OCI-LY3 (cell line): ENCODE results near the gene PTPRD.

Source experiments
- CTCF ChIP-seq: fragments of 200-600, 300-600 bp; sonication (generic); IDR thresholded peaks from 2 replicates; pipeline ENCODE4 v1.5.1; 2014; ENCODE audit warnings: antibody characterized with exemption, low read length, low read depth
- EZH2phosphoT487 ChIP-seq: fragments of 200-600 bp; shearing (Covaris generic); IDR thresholded peaks from 2 replicates; pipeline ENCODE4 v1.6.1; 2018; ENCODE audit warnings: antibody characterized with exemption, mixed run types, low read depth

DNA sequence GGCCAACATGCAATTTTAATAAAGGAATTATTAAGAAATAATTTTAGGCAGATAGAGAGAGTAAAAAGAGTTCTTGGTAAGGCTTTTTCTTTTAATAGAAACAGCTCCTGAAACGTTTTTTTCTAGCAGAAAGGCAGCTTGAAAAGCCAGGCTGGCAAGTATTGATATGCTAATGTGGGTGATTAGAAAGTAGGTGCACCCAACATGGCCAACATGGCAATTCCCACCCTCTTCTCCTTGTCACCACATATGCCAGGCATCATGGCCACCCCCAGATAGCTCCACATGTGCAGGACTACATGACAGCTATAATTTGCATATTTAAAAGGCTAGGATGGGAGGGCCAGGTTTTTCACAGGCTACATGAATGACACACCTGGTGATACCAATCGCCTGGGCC, 615.2 kb downstream of the PTPRD start:
- TF ChIP-seq CTCF (no peak), EZH2phosphoT487 (no peak)
